ENCODE measurements around the gene SLC9A8.

DNA sequence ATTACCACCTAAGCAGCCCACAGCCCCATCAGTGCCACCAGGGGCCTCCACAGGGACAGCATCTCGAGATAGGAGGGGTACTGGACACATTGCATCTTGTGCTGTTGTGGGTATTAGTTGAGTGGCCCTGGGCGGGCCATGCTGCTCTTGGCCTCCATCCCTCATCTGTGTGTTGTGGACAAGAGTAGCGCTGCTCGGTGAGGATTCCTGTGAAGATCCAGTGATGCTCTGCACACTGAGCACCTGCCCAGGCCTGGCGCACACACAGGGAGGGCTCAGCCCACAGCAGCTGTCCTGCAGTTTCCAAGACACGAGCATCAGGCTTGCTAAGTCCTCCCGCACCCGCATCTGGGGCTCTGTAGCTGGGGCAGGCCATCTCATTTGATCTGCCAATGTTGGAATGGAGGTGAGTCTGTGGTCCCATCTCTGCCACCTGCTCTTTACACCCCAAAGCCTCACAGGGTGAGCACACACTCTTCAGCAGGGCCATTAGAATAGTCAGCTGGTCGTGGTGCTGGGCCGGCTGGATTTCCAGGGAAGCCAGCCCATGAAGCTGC lies 70.7 kb downstream of the SLC9A8 start:
- no peak for TF ChIP-seq CTCF (conservative IDR thresholded peaks at IDR 0.05; ENCODE audit: low read length)
- no peak for TF ChIP-seq EZH2phosphoT487 (IDR thresholded peaks at IDR 0.05; ENCODE audit: borderline replicate concordance, low read depth, low read length)

Measured in OCI-LY7 (cell line).